Hematopoietic multipotent progenitor cell (in vitro differentiated cells): Measurements from ENCODE around the gene TYW1. TPM values are rescaled to one million over a fixed set of nuclear protein-coding genes. Genes with fewer than 3 reads are reported as not detected.
"Not testable (repeated sequence)": the region's sequence is repeated elsewhere in the genome, so short reads cannot be mapped to it uniquely, and the experiment has no call there.

Source experiments
- DNase-seq, 3 donors: peaks; one replicate each; pipeline ENCODE4 v3.0.0-alpha.2; 2011 to 2015; ENCODE audit warnings: low read depth in 2 of 3, low spot score in 2 of 3
- total RNA-seq: library from RNA; depleted of rRNA; stranded (reverse); fragments of >200 nt; gene quantifications from one replicate; pipeline ENCODE4 v1.2.3, GENCODE V29; 2012

TYW1 gene, protein sequence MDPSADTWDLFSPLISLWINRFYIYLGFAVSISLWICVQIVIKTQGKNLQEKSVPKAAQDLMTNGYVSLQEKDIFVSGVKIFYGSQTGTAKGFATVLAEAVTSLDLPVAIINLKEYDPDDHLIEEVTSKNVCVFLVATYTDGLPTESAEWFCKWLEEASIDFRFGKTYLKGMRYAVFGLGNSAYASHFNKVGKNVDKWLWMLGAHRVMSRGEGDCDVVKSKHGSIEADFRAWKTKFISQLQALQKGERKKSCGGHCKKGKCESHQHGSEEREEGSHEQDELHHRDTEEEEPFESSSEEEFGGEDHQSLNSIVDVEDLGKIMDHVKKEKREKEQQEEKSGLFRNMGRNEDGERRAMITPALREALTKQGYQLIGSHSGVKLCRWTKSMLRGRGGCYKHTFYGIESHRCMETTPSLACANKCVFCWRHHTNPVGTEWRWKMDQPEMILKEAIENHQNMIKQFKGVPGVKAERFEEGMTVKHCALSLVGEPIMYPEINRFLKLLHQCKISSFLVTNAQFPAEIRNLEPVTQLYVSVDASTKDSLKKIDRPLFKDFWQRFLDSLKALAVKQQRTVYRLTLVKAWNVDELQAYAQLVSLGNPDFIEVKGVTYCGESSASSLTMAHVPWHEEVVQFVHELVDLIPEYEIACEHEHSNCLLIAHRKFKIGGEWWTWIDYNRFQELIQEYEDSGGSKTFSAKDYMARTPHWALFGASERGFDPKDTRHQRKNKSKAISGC
- total RNA-seq: 12.7 TPM

GRCh38 chr7:66996444-66997191 lies at the start of gene TYW1:
TYW1 (plus strand) TSS chr7:66996833; CDS start chr7:66996979, 146 bp downstream.
- DNase-seq: peak; percentile 88 to 99 (median 98)

- no peak for DNase-seq
Measured at GRCh38 chr7:66948480-66949109, 48.0 kb upstream of the TYW1 start.

GRCh38 chr7:66950311-66950710 lies 46.3 kb upstream of the TYW1 start:
- DNase-seq: no peak

DNA sequence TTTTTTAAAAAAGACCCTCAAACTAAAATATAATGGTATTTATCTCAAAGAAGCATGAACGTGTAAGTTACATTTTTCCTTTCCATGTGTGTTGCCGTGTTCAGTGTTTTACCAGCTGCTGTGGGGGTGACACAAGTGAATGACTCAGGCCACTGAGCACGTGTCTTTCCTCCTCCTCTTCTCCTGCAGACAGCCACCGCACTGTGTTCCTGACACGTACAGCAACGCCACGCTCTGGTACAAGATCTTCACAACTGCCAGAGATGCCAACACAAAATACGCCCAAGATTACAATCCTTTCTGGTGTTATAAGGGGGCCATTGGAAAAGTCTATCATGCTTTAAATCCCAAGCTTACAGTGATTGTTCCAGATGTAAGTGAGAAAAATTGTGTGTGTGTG lies 45.9 kb upstream of the TYW1 start:
- no peak for DNase-seq

DNA sequence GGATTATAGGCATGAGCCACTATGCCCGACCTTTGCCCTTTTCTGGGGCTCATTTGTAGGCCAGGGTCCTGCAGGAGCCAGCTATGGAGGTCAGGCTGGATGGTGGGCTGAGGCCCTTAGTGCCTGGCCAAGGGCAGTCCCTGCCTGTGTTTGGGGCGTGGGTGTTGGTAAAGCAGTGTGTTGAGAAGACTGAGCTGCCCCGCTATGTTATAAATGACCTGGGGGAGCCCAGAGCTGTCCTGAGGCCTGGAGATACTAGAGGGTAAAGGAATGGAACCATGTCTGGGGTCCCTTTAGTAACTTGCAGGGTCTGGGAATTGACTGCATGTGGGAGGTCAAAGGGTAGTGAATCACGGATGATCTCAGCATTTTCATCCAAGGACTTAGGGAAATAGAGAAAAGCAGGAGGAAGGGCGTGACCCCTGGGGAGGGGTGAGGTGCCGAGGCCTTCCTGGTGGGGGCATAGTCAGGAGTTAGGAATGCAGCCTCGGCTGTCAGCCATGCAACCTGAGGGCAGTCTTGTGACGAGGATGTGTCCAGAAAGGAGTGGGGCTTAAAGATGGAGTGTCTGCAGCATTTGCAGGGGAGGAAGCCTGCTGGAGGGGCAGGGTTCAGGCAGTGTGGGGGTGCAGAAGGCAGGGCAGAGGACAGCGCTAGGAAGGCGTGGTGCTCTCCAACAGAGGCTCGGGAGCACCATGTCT lies 44.1 kb upstream of the TYW1 start:
- DNase-seq: no peak

DNA sequence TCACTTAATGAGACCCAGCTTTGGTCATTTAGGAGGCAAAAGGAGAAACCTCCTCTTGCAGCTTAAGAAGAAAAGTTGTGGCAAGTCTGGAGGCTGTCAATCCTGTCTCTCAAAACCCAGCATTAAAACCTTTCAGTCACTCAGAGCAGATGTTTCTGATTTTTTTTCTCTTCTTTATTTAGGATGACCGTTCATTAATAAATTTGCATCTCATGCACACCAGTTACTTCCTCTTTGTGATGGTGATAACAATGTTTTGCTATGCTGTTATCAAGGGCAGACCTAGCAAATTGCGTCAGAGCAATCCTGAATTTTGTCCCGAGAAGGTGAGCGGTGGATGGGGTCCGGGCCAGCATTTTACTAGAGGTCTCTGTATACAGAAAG lies 43.6 kb upstream of the TYW1 start:
- DNase-seq: no peak

GRCh38 chr7:66957595-66958290 lies 38.9 kb upstream of the TYW1 start:
- no peak for DNase-seq

- DNase-seq: no peak
Measured at GRCh38 chr7:66958538-66959350, 37.9 kb upstream of the TYW1 start.

DNA sequence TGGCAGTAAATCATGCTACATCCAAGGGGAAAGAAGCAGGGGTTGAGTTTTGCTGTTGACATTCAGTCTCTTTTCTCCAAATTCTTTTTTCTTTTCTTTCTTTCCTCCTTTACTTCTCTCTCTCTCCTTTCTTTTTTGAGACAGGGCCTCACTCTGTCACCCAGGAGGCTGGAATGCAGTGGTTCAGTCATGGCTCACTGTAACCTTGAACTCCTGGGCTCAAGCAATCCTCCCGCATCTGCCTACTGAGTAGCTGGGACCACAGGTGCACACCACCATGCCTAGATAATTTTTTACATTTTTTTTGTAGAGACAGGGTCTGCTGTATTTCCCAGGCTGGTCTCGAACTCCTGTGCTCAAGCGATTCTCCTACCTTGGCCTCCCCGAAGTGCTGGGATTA lies 36.4 kb upstream of the TYW1 start:
- no peak for DNase-seq

DNA sequence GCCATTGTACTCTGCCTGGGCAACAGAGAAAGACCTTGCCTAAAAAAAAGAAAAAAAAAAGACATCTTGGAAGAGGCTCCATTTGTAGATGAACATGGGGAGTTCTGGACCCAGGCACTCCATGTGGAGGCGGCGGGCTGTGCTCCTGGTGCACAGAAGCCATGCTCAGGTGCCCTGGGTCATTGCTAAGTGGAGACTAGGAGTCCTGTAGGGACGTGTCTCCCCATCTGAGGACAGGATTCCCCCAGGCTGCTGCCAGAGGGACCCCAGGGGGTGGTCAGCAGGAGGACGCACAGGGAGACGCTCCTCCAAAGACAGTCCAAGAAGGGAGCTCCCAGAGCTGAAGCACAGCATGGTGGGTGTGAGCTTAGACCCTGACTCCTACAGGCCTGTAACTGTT lies 35.5 kb upstream of the TYW1 start:
- no peak for DNase-seq

GRCh38 chr7:66964411-66964810 lies 32.2 kb upstream of the TYW1 start:
- no peak for DNase-seq

DNA sequence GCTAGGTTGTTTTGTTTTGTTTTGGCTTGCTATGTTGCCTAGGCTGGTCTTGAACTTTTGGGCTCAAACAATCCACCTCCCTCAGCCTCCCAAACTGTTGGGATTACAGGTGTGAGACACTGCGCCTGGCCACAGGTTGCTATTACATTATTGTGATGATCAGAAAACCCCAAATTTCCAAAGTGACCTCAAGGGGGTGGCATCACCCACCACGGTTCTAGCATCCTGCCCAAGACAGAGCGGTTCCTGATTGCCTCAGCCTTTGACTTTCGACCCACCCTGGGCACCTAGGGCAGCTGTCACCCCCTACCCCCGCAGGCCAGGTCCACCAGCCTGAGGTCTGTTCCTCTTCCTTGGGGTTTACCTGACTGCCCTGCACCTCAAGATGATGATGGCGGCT lies 29.6 kb upstream of the TYW1 start:
- DNase-seq: no peak

- not testable (repeated sequence) for DNase-seq
Measured at GRCh38 chr7:66969001-66969400, 27.6 kb upstream of the TYW1 start.

- no peak for DNase-seq
Measured at GRCh38 chr7:66970310-66970709, 26.3 kb upstream of the TYW1 start.

GRCh38 chr7:66974986-66975590 lies 21.5 kb upstream of the TYW1 start:
- DNase-seq: peak in 1 of 3 donors; percentile 9

DNA sequence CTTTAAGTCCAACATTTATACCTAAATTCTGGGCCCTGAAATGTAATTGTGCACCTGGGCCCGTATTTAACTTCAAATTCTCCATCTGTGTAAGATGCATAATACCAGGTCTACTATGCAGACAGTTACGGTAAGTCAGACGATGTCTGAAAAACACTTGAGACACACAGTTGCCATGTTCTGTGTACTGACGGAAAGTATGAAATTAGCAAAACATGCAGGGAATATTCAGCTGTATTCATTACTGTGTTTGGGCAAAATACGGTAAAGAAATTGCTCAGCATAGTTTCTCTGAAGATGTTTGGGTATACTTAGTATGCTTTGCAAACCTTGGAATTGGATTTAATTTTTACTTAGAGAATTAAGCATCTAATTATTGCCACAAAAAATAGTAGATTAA lies 18.3 kb upstream of the TYW1 start:
- not testable (repeated sequence) for DNase-seq

DNA sequence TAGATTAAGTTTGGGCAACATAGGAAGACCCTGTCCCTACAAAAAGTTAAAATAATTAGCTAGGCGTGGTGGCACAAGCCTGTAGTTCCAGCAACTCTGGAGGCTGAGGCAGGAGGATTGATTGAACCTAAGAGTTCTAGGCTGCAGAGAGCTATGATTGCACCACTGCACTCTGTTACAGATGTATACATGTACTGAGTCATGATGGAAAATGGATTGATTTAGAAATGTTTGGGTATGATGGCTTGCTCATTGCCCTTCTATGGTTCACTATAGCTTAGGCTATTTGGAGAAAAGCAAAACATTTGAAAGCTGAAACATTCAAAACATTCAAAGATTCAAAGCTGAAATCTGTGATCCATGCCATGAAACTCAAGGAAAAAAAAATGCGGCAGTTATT lies 17.6 kb upstream of the TYW1 start:
- DNase-seq: not testable (repeated sequence)

DNA sequence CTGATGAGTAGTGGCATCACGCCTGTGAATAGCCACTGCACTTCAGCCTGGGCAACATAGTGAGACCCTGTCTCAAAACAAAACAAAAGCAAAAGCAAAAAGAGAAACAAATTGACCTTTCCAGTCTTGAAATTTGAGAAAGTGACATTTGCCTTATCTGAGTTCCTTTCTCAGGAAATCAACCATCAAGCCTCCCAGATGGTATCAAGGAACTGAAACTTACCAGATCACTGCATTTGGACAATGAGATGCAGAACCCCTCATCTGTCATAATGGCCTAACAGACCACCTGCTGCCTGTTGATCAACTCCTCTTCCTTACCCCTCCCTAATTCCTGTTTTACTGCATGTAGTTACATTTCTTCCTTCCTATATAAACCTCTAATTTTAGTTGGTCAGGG lies 16.3 kb upstream of the TYW1 start:
- DNase-seq: not testable (repeated sequence)
